Tibial nerve (tissue), 4 donors: ENCODE measurements around the gene MAX.

ENCODE experiments used
- EP300 ChIP-seq, 2 donors: sonication (generic); formaldehyde crosslinking; IDR thresholded peaks; one replicate each; pipeline ENCODE4 v1.6.1; 2017; ENCODE audit warnings: antibody characterized with exemption in 2 of 2, mild to moderate bottlenecking in 1 of 2
- TF ChIP-seq, protein P1 (sequence below), 5 experiments: fragments of 200-600 bp in 3 of 5; fragments of 450-650 bp in 2 of 5; sonication (generic) in 3 of 5; IDR thresholded peaks; one replicate each; pipeline ENCODE4 v1.5.1; 2016 to 2019; ENCODE audit warnings: antibody characterized with exemption in 5 of 5, mild to moderate bottlenecking in 3 of 5, moderate library complexity in 2 of 5

DNA sequence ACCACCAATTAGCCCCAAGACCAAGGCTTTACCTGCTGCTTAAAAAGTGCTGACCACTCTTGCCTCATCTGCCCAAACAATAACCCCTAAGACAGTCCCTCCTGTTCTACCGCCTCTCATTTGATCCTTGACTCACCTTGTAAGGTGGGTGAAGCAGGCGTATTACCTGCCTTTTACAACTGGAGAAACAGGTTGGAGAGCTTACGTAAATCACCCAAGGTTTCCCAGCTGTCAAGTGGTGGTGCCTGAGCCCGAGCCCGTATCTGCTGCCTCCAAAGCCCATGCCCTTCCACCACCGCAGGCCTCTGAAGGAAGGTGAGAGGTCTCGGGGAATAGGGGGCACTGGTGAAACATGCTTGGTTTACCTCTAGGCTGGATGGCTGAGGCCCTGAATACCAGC lies 36.6 kb downstream of the MAX start:
- TF ChIP-seq, protein P1, sequence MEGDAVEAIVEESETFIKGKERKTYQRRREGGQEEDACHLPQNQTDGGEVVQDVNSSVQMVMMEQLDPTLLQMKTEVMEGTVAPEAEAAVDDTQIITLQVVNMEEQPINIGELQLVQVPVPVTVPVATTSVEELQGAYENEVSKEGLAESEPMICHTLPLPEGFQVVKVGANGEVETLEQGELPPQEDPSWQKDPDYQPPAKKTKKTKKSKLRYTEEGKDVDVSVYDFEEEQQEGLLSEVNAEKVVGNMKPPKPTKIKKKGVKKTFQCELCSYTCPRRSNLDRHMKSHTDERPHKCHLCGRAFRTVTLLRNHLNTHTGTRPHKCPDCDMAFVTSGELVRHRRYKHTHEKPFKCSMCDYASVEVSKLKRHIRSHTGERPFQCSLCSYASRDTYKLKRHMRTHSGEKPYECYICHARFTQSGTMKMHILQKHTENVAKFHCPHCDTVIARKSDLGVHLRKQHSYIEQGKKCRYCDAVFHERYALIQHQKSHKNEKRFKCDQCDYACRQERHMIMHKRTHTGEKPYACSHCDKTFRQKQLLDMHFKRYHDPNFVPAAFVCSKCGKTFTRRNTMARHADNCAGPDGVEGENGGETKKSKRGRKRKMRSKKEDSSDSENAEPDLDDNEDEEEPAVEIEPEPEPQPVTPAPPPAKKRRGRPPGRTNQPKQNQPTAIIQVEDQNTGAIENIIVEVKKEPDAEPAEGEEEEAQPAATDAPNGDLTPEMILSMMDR (IDR thresholded peaks at IDR 0.05), result no peak
- no peak for TF ChIP-seq EP300 (IDR thresholded peaks at IDR 0.05)
